GM23338 (cell line): ENCODE measurements around the gene MSL1. TPM values are rescaled to one million over a fixed set of nuclear protein-coding genes. Genes with fewer than 3 reads are reported as not detected.

Source experiments
- ATAC-seq: fragments of 200-7000 bp; cut with Tn5 transposase; 3 replicates; pipeline ENCODE4 v1.9.1; 2020
- DNase-seq: peaks from one replicate; pipeline ENCODE4 v3.0.0-alpha.2; 2015; ENCODE audit warnings: low spot score
- H2AFZ ChIP-seq: fragments of 200-600 bp; sonication (generic); 2 replicates; pipeline ENCODE4 v1.8.0; 2016; ENCODE audit warnings: antibody characterized with exemption, mild to moderate bottlenecking, moderate library complexity
- H3F3A ChIP-seq: fragments of 200-600 bp; sonication (generic); replicated peaks from 2 replicates; pipeline ENCODE4 v1.8.0; 2017; ENCODE audit warnings: antibody characterized with exemption, mixed run types, low read depth
- H3K27ac ChIP-seq: fragments of 200-600 bp; sonication (generic); 2 replicates; pipeline ENCODE4 v1.6.1; 2016; ENCODE audit warnings: low read depth
- H3K27me3 ChIP-seq: fragments of 200-600 bp; sonication (generic); 2 replicates; pipeline ENCODE4 v1.8.0; 2016; ENCODE audit warnings: mild to moderate bottlenecking, mixed run types, moderate library complexity; ENCODE audit not compliant: insufficient read depth
- H3K36me3 ChIP-seq: fragments of 200-600 bp; sonication (generic); 2 replicates; pipeline ENCODE4 v1.8.0; 2016; ENCODE audit warnings: mild to moderate bottlenecking; ENCODE audit not compliant: insufficient read depth
- H3K4me1 ChIP-seq: fragments of 200-600 bp; sonication (generic); 2 replicates; pipeline ENCODE4 v1.8.0; 2016; ENCODE audit warnings: mild to moderate bottlenecking, moderate library complexity; ENCODE audit not compliant: insufficient read depth
- H3K4me2 ChIP-seq: fragments of 200-600 bp; sonication (generic); 2 replicates; pipeline ENCODE4 v1.7.1; 2017; ENCODE audit warnings: mixed run types
- H3K4me3 ChIP-seq: fragments of 200-600 bp; sonication (generic); 2 replicates; pipeline ENCODE4 v1.6.1; 2016; ENCODE audit warnings: mixed run types
- H3K79me2 ChIP-seq: fragments of 200-600 bp; sonication (generic); replicated peaks from 2 replicates; pipeline ENCODE4 v1.8.0; 2017; ENCODE audit warnings: mild to moderate bottlenecking; ENCODE audit not compliant: insufficient read depth
- H3K9me2 ChIP-seq: fragments of 200-600 bp; sonication (generic); 2 replicates; pipeline ENCODE4 v1.8.0; 2017; ENCODE audit not compliant: insufficient read depth
- H4K20me1 ChIP-seq: fragments of 200-600 bp; sonication (generic); replicated peaks from 2 replicates; pipeline ENCODE4 v1.8.0; 2017; ENCODE audit warnings: mild to moderate bottlenecking; ENCODE audit not compliant: insufficient read depth
- H3K27ac Mint-ChIP-seq: 2 replicates; pipeline ENCODE4 v1.8.0; 2020; ENCODE audit warnings: inconsistent platforms, mild to moderate bottlenecking, moderate library complexity, mixed read lengths
- H3K27me3 Mint-ChIP-seq: 3 replicates; pipeline ENCODE4 v1.8.0; 2022; ENCODE audit warnings: low read depth, mild to moderate bottlenecking, moderate library complexity, mixed read lengths, inconsistent platforms; ENCODE audit not compliant: insufficient read depth, poor library complexity
- H3K36me3 Mint-ChIP-seq: 3 replicates; pipeline ENCODE4 v1.8.0; 2021; ENCODE audit warnings: low read depth, mild to moderate bottlenecking, inconsistent platforms, moderate library complexity, mixed read lengths
- H3K4me1 Mint-ChIP-seq: 3 replicates; pipeline ENCODE4 v1.8.0; 2020; ENCODE audit warnings: mild to moderate bottlenecking, inconsistent platforms, mixed read lengths
- H3K4me3 Mint-ChIP-seq: 3 replicates; pipeline ENCODE4 v1.8.0; 2021; ENCODE audit warnings: moderate library complexity, mild to moderate bottlenecking, inconsistent platforms, mixed read lengths
- H3K9me3 Mint-ChIP-seq: 3 replicates; pipeline ENCODE4 v1.8.0; 2020; ENCODE audit warnings: moderate library complexity, mild to moderate bottlenecking, inconsistent platforms, mixed read lengths
- EZH2 ChIP-seq: fragments of 200-600 bp; sonication (generic); IDR thresholded peaks from one replicate; pipeline ENCODE4 v1.8.0; 2017; ENCODE audit warnings: antibody characterized with exemption, mild to moderate bottlenecking, low read depth; ENCODE audit not compliant: unreplicated experiment
- ZNF331 ChIP-seq: fragments of 250-450 bp; sonication (Bioruptor Pico); IDR thresholded peaks from 2 replicates; pipeline ENCODE4 v1.5.0; 2020; ENCODE audit warnings: low read depth, mild to moderate bottlenecking, moderate library complexity
- ZNF462 ChIP-seq: fragments of 250-450 bp; sonication (Bioruptor Pico); IDR thresholded peaks from 2 replicates; pipeline ENCODE4 v1.5.0; 2020; ENCODE audit warnings: mild to moderate bottlenecking, moderate library complexity
- polyA plus RNA-seq: library from polyadenylated mRNA; unstranded; fragments of >200 nt; fragmentation: Nextera tagmentation; extraction: Ambion mirVana; gene quantifications from 2 replicates; pipeline ENCODE4 v1.2.1, GENCODE V29; 2016
- total RNA-seq: library from RNA; depleted of rRNA; stranded (reverse); fragments of >200 nt; shearing (Covaris generic); gene quantifications from 2 replicates; pipeline ENCODE4 v1.2.3, GENCODE V29; 2014

MSL1 gene
- total and polyA plus RNA-seq, 2 experiments from 2014 or later, result 16.2 to 56.5 TPM

- ATAC-seq (no peak; the same call in 1 of the 3 replicates), DNase-seq (no peak)
- H3F3A ChIP-seq, result peaks cover 12% of the 10 kb centered on the region; the same call in 1 of the 2 replicates
- H3K79me2 ChIP-seq, result no peaks in the 10 kb centered on the region
- no peaks in the 10 kb centered on the region for H3K36me3 ChIP-seq
- peak overlapping the region; percentile 95 for H2AFZ ChIP-seq
- peak overlapping the region; percentile 52 for H3K4me3 Mint-ChIP-seq
- peaks cover 89% of the 10 kb centered on the region for H3K4me1 Mint-ChIP-seq
- no peak overlapping the region for H3K27ac ChIP-seq
- peaks cover 81% of the 10 kb centered on the region for H3K4me1 ChIP-seq
- peak overlapping the region; percentile 56; the same call in 1 of the 2 replicates for H3K27ac Mint-ChIP-seq
- H4K20me1 ChIP-seq, result no peaks in the 10 kb centered on the region
- H3K27me3 ChIP-seq, result peaks cover 33% of the 10 kb centered on the region
- H3K9me3 Mint-ChIP-seq, result no peaks in the 10 kb centered on the region
- peaks cover 7% of the 10 kb centered on the region; the same call in 1 of the 2 replicates for H3K9me2 ChIP-seq
- H3K36me3 Mint-ChIP-seq, result no peaks in the 10 kb centered on the region
- H3K27me3 Mint-ChIP-seq, result peaks cover 46% of the 10 kb centered on the region
- peak overlapping the region; percentile 40 for H3K4me3 ChIP-seq
- peak overlapping the region; percentile 71 for H3K4me2 ChIP-seq
- TF ChIP-seq ZNF331 (CRISPR knock-in tag), result no peak
- TF ChIP-seq ZNF462 (CRISPR knock-in tag), result 0 out of 2 replicates have a peak, but pooled peaks have one; percentile 3
- TF ChIP-seq EZH2, result peak; percentile 16
These were observed 14.1 kb upstream of the MSL1 start for GRCh38 chr17:40107522-40108174.
